ENCODE data around the gene ZXDC. TPM values are rescaled to one million over a fixed set of nuclear protein-coding genes. Genes with fewer than 3 reads are reported as not detected.

The ZXDC gene
- polyA plus RNA-seq, 1 donor (not counting 4 experiments of a cell fraction or from before 2014, with no cell fraction given) = 10.7 TPM

GRCh38 chr3:126460381-126460780, 15.3 kb downstream of the ZXDC start:
- peaks cover 41 to 55% of the 10 kb centered on the region in 2 experiments for H3K36me3 ChIP-seq (ENCODE audit: control insufficient read depth in 2 of 2, extremely low read depth in 1 of 2, insufficient read depth in 2 of 2, low read length in 2 of 2)
- no peak overlapping the region for H3K9ac ChIP-seq (ENCODE audit: control insufficient read depth, extremely low read depth, insufficient read depth, low read length)
- no peak overlapping the region for H3K27ac ChIP-seq (ENCODE audit: control insufficient read depth, insufficient read depth, low read length)
- no peak overlapping the region for H3K4me3 ChIP-seq (ENCODE audit: control insufficient read depth in 2 of 3, extremely low read depth in 1 of 3, insufficient read depth in 2 of 3, low read depth in 1 of 3, low read length in 3 of 3)
- no peak overlapping the region for H2AFZ ChIP-seq (ENCODE audit: control insufficient read depth, low read length)
- dilution Hi-C loops (cut with MboI; ENCODE audit: extremely low pct_ligation_motif_present, low sequenced_read_pairs) = no loop called here
- TF ChIP-seq EZH2 (IDR thresholded peaks at IDR 0.05; ENCODE audit: low read length) (no peak), CTCF (optimal IDR thresholded peaks at IDR 0.05 in 1 of 3, IDR thresholded peaks at IDR 0.05 in 1 of 3, conservative IDR thresholded peaks at IDR 0.05 in 1 of 3; ENCODE audit: extremely low read depth in 1 of 3, insufficient read depth in 2 of 3, low read length in 3 of 3) (no peak)
- peaks cover 5% of the 10 kb centered on the region for H4K20me1 ChIP-seq (ENCODE audit: control insufficient read depth, extremely low read depth, insufficient read depth, low read length)
- no peaks in the 10 kb centered on the region for H3K9me3 ChIP-seq (ENCODE audit: control insufficient read depth, low read depth, low read length)
- peaks cover 17% of the 10 kb centered on the region for H3K79me2 ChIP-seq (ENCODE audit: control insufficient read depth, insufficient read depth, low read length)
- DNase-seq (ENCODE audit: low read depth, low spot score) (no peak), FAIRE-seq (no peak)
- no peaks in the 10 kb centered on the region for H3K4me1 ChIP-seq (ENCODE audit: control insufficient read depth, extremely low read depth, insufficient read depth, low read length)
- H3K9me1 ChIP-seq (ENCODE audit: control insufficient read depth, extremely low read depth, insufficient read depth, low read length) = no peaks in the 10 kb centered on the region
- H3K4me2 ChIP-seq (ENCODE audit: control insufficient read depth, extremely low read depth, insufficient read depth, low read depth, low read length) = no peak overlapping the region
- H3K27me3 ChIP-seq (ENCODE audit: control insufficient read depth, extremely low read depth, insufficient read depth, low read length) = no peaks in the 10 kb centered on the region

- no peak overlapping the region for H3K9ac ChIP-seq (ENCODE audit: control insufficient read depth, extremely low read depth, insufficient read depth, low read length)
- dilution Hi-C loops (cut with MboI; ENCODE audit: extremely low pct_ligation_motif_present, low sequenced_read_pairs) = no loop called here
- H3K9me3 ChIP-seq (ENCODE audit: control insufficient read depth, low read depth, low read length) = no peaks in the 10 kb centered on the region
- H3K9me1 ChIP-seq (ENCODE audit: control insufficient read depth, extremely low read depth, insufficient read depth, low read length) = no peaks in the 10 kb centered on the region
- no peak overlapping the region for H3K4me3 ChIP-seq (ENCODE audit: control insufficient read depth in 2 of 3, extremely low read depth in 1 of 3, insufficient read depth in 2 of 3, low read depth in 1 of 3, low read length in 3 of 3)
- H3K4me2 ChIP-seq (ENCODE audit: control insufficient read depth, extremely low read depth, insufficient read depth, low read depth, low read length) = no peak overlapping the region
- H2AFZ ChIP-seq (ENCODE audit: control insufficient read depth, low read length) = no peak overlapping the region
- H4K20me1 ChIP-seq (ENCODE audit: control insufficient read depth, extremely low read depth, insufficient read depth, low read length) = peaks cover 5% of the 10 kb centered on the region
- peaks cover 17% of the 10 kb centered on the region for H3K79me2 ChIP-seq (ENCODE audit: control insufficient read depth, insufficient read depth, low read length)
- TF ChIP-seq EZH2 (IDR thresholded peaks at IDR 0.05; ENCODE audit: low read length) = no peak
- no peak for TF ChIP-seq CTCF (optimal IDR thresholded peaks at IDR 0.05 in 1 of 3, IDR thresholded peaks at IDR 0.05 in 1 of 3, conservative IDR thresholded peaks at IDR 0.05 in 1 of 3; ENCODE audit: extremely low read depth in 1 of 3, insufficient read depth in 2 of 3, low read length in 3 of 3)
- no peak for DNase-seq (ENCODE audit: low read depth, low spot score)
- no peaks in the 10 kb centered on the region for H3K4me1 ChIP-seq (ENCODE audit: control insufficient read depth, extremely low read depth, insufficient read depth, low read length)
- H3K27me3 ChIP-seq (ENCODE audit: control insufficient read depth, extremely low read depth, insufficient read depth, low read length) = no peaks in the 10 kb centered on the region
- no peak for FAIRE-seq
- H3K36me3 ChIP-seq (ENCODE audit: control insufficient read depth in 2 of 2, extremely low read depth in 1 of 2, insufficient read depth in 2 of 2, low read length in 2 of 2) = peaks cover 42 to 57% of the 10 kb centered on the region in 2 experiments
- H3K27ac ChIP-seq (ENCODE audit: control insufficient read depth, insufficient read depth, low read length) = no peak overlapping the region
These were observed 15.9 kb downstream of the ZXDC start for GRCh38 chr3:126459763-126460127.

All from keratinocyte (primary cell).